ENCODE measurements around the gene RET.

- TF ChIP-seq CTCF (IDR thresholded peaks at IDR 0.05; ENCODE audit: low read depth, low read length) (no peak), EZH2phosphoT487 (IDR thresholded peaks at IDR 0.05; ENCODE audit: low read depth) (no peak)
Measured at GRCh38 chr10:43086321-43086942, 9.6 kb downstream of the RET start.

Data from OCI-LY3 (cell line).